SW 1271 (cell line): ENCODE results near the gene EIF3D.
"Not testable (repeated sequence)": the region's sequence is repeated elsewhere in the genome, so short reads cannot be mapped to it uniquely, and the experiment has no call there.

Source experiments
- DNase-seq, 2 experiments: peaks; one replicate each; lab custom pipeline; 2025; lab: John Stamatoyannopoulos, UW

EIF3D gene

GRCh38 chr22:36550701-36551495, 21.9 kb upstream of the EIF3D start:
- no peak for DNase-seq

DNA sequence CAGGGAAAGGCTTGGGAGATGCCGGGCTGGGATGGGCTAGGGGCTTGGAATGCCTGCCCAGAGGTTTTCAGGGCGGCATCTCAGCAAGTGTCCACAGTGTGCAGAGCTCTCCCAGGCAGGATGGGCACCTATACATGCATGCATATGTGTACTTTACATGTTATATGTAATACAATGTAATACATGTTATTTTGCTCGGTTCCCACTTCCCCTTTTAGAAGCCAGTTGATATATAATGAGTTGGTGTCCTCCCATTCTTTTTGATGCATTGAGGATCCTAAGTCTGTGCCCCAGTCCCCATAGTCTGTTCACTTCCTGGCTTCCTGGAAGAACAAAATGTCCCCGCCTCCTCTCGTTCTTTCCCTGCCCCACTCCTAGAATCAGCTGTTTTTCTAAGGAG, 20.1 kb upstream of the EIF3D start:
- DNase-seq = no peak

- no peak for DNase-seq
Measured at GRCh38 chr22:36548606-36549005, 19.6 kb upstream of the EIF3D start.

DNA sequence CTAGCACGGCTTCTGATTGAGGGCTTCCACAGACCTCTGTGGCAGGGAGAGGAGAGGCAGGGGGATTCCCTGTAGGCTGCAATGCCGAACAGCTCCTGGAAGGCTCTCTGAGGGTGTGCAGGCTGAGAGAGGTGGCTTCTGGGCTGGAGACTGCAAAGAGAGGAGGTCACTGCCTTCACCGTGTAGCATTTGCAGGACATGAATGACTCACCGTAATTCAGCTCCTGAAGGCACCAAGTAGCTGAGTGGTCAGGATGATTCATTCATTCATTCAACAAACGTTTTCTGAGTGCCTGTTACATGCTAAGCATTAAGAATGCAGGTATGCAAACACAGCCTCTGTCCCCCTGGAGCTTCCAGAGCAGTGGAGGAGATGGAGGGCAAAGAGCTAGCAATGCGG, 18.0 kb upstream of the EIF3D start:
- DNase-seq = no peak

GRCh38 chr22:36546092-36546804, 17.3 kb upstream of the EIF3D start:
- DNase-seq = peak in 1 of 2 experiments; percentile 56

- no peak for DNase-seq
Measured at GRCh38 chr22:36544107-36544620, 15.2 kb upstream of the EIF3D start.

GRCh38 chr22:36541831-36542411, 13.0 kb upstream of the EIF3D start:
- peak; percentile 39 to 81 for DNase-seq

GRCh38 chr22:36540867-36541642, 12.1 kb upstream of the EIF3D start:
- peak in 1 of 2 experiments; percentile 41 for DNase-seq

- DNase-seq = no peak
Measured at GRCh38 chr22:36538529-36538928, 9.6 kb upstream of the EIF3D start.

GRCh38 chr22:36536717-36537116, 7.8 kb upstream of the EIF3D start:
- no peak for DNase-seq

GRCh38 chr22:36533320-36533719, 4.4 kb upstream of the EIF3D start:
- not testable (repeated sequence) for DNase-seq

DNA sequence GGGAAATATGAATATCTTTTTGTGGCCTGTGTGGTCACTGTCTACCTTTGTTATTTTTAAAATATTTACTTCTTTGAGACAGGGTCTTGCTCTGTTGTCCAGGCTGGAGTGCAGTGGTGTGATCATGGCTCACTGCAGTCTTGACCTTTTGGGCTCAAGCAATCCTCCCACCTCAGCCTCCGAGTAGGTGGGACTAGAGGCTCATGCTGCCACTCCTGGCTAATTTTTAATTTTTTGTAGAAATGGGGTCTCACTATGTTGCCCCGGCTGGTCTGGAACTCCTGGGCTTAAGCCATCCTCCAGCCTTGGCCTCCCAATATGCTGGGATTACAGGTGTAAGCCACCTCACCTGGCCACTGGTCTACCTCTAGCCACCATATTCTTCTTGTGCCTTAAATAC, 3.5 kb upstream of the EIF3D start:
- DNase-seq = no peak

DNA sequence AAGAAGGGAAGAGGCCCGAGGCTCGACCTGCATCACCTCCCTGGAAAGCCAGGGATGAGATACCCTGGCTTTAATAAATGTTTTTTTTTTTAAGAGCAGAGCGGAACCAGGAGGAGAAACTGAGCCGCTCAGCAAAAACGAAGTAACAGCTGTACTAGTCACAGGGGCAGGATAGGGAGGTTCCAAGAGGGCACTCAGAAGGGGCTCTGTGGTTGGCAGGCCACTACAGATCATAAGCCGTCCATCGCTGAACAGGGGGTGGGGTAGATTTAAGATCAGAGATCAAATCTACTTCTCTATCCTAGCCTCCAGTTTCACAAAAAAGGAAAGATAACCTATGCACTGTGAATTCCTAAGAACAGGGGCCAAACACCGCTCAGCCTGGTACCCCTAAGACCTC, 625 bp downstream of the EIF3D start:
- DNase-seq = no peak

- DNase-seq = no peak
Measured at GRCh38 chr22:36522662-36523061, 6.3 kb downstream of the EIF3D start.

GRCh38 chr22:36520423-36520822, 8.5 kb downstream of the EIF3D start:
- DNase-seq = no peak

DNA sequence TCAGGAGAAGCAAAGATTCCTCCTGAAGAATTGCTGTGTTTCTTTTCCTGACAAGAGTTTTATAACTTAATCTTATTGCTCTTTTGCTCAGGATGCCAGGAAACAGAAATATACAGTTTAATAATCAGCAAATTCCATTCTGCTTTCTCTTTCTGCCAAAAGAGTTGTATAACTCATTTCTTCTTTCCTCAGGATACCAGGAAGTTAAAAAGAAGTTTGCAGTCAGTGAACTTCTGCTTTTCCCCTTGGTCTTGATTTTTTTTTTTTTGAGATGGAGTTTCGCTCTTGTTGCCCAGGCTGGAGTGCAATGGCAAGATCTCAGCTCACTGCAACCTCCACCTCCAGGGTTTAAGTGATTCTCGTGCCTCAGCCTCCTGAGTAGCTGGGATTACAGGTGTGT, 9.1 kb downstream of the EIF3D start:
- DNase-seq = not testable (repeated sequence)

- no peak for DNase-seq
Measured at GRCh38 chr22:36514766-36515165, 14.2 kb downstream of the EIF3D start.

- no peak for DNase-seq
Measured at GRCh38 chr22:36512991-36513390, 16.0 kb downstream of the EIF3D start.

- DNase-seq = no peak
Measured at GRCh38 chr22:36512333-36512732, 16.6 kb downstream of the EIF3D start.

DNA sequence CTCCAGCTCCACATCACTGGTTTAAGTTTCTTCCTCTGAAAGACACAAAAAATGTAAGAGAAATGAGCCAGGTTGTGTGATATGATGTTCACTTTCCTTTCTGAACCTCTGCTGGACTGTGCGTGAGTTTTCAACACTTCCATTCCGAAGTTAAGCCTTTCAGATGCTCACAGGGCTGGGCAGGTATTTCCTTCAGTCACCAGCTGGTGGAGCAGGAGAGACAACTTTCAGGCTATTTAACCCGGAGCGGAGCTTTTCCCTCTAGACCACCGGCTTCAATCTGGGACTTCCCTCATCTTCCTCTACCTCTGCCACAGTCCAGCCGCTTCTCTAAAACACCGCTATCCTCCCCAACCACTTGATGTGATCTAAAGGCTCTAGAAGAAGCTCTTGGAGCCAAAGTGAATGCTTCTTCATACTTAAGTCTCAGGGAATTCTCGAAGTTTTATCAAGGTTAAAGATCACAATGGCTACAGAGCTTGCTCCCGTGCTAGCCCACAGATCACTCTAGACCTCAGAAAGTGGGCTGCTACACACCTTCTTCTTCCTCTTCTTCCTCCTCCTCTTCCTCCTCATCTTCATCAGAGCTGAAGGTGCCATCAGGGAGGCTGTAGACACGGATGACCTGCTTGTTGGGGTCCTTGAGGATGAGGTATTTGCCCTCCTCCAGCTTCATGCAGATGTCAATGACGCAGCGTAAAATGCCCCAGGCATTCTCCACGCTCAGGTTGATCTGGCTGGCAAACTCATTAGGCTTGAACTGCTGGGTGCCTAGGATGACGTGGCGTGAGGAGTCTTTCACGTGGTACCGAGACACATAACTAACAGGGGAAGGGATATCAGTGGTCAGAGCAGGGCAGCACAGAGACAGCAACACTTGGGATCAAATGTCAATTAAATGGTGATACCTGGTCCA, 17.7 kb downstream of the EIF3D start:
- peak; percentile 11 to 35 for DNase-seq

DNA sequence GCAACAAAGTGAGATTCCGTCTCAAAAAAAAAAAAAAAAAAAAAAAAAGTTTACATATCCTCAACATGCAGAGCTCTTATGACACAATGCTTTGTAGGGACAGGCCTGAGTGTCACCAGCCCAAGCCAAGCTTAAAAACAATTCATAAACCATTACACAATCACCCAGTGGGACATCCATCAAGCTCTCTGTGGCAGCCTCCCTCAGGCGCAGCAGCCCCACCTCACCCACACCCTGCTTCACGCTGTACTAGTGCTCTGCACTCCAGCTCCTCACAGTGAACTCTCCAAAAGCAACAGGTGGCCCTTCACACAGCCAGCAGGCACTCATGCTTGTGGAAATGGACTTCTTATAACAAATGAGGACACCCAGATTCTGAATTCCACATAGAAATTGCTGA, 18.6 kb downstream of the EIF3D start:
- DNase-seq = no peak
